Endodermal cell (in vitro differentiated cells): Measurements from ENCODE around the gene SAYSD1. TPM values are rescaled to one million over a fixed set of nuclear protein-coding genes. Genes with fewer than 3 reads are reported as not detected.

Source experiments
- DNase-seq: peaks from one replicate; pipeline ENCODE4 v3.0.0-alpha.2; 2017
- H3K27ac ChIP-seq: 2 replicates; pipeline ENCODE4 v1.5.1; 2013; ENCODE audit warnings: mild to moderate bottlenecking, low read depth, low read length, moderate library complexity
- H3K27me3 ChIP-seq: 2 replicates; pipeline ENCODE4 v1.6.1; 2013; ENCODE audit warnings: mild to moderate bottlenecking, low read length, moderate library complexity; ENCODE audit not compliant: insufficient read depth, control insufficient read depth, poor library complexity, severe bottlenecking
- H3K36me3 ChIP-seq: 2 replicates; pipeline ENCODE4 v1.7.0; 2013; ENCODE audit warnings: mild to moderate bottlenecking, low read length, moderate library complexity; ENCODE audit not compliant: control insufficient read depth, insufficient read depth
- H3K4me1 ChIP-seq: one replicate; pipeline ENCODE4 v1.7.0; 2013; ENCODE audit warnings: low read length; ENCODE audit not compliant: control insufficient read depth, insufficient read depth
- H3K4me3 ChIP-seq: 2 replicates; pipeline ENCODE4 v1.5.1; 2013; ENCODE audit warnings: mild to moderate bottlenecking, low read length, moderate library complexity
- H3K9ac ChIP-seq: 2 replicates; pipeline ENCODE4 v1.6.1; 2013; ENCODE audit warnings: mild to moderate bottlenecking, low read length, moderate library complexity; ENCODE audit not compliant: poor library complexity, severe bottlenecking; ENCODE audit errors: extremely low read depth
- H3K9me3 ChIP-seq: 2 replicates; pipeline ENCODE4 v1.6.1; 2013; ENCODE audit warnings: mild to moderate bottlenecking, low read length, moderate library complexity; ENCODE audit not compliant: control insufficient read depth
- H3K27ac Mint-ChIP-seq: 2 replicates; pipeline ENCODE4 v1.8.0; 2020; ENCODE audit warnings: mixed read lengths
- H3K27me3 Mint-ChIP-seq: 2 replicates; pipeline ENCODE4 v1.8.0; 2021; ENCODE audit warnings: mild to moderate bottlenecking, mixed read lengths; ENCODE audit not compliant: insufficient read depth
- H3K36me3 Mint-ChIP-seq: 2 replicates; pipeline ENCODE4 v1.8.0; 2020; ENCODE audit warnings: low read depth, mixed read lengths
- H3K4me1 Mint-ChIP-seq: 2 replicates; pipeline ENCODE4 v1.8.0; 2020; ENCODE audit warnings: mixed read lengths
- H3K4me3 Mint-ChIP-seq: 2 replicates; pipeline ENCODE4 v1.8.0; 2020; ENCODE audit warnings: mild to moderate bottlenecking, moderate library complexity, mixed read lengths
- H3K9me3 Mint-ChIP-seq: 2 replicates; pipeline ENCODE4 v1.8.0; 2020; ENCODE audit warnings: mild to moderate bottlenecking, mixed read lengths
- WGBS, 2 experiments: methylation state at CpG; one replicate each; pipeline versions ENCODE4 v1.1.5 to v1.1.7; 2013; ENCODE audit warnings: missing lambda C conversion rate in 2 of 2, mixed read lengths in 1 of 2; ENCODE audit not compliant: insufficient coverage in 1 of 2, insufficient read length in 1 of 2; 5-methylcytosine and 5-hydroxymethylcytosine counted together
- total RNA-seq, 2 donors: library from RNA; stranded (reverse); fragmentation: NEBNext Ultra II Directional in 1 of 2; extraction: Animal tissue kit (Norgen Biotek cat#: 25700) in 1 of 2; gene quantifications; 2 replicates in 1 of 2; 3 replicates in 1 of 2; pipeline ENCODE4 v1.2.1, GENCODE V29; 2021
- TF ChIP-seq, protein P1 (sequence below): fragments of 200-600 bp; sonication (generic); conservative IDR thresholded peaks from 2 replicates; pipeline ENCODE4 v1.5.0; 2021; ENCODE audit warnings: antibody characterized with exemption, mild to moderate bottlenecking

The SAYSD1 gene
- total RNA-seq, 2 donors from 2014 or later, result 7.2 to 13.0 TPM

DNA sequence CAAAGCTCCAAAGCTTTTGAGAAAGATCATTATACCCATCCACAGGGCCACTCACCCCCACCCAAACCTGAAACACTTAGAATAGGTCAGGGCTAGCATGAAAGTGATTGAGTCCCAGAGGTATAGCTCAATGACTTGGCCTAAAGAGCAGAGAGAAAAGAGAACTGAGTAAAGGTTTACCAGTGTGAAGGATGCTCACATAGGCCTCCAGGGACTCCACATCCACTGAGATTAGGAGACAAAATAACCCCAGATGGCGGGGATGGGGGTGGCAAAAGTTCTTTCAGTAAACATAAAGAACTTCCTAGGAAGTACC, 12.2 kb downstream of the SAYSD1 start:
- H3K27me3 ChIP-seq, result no peaks in the 10 kb centered on the region

DNA sequence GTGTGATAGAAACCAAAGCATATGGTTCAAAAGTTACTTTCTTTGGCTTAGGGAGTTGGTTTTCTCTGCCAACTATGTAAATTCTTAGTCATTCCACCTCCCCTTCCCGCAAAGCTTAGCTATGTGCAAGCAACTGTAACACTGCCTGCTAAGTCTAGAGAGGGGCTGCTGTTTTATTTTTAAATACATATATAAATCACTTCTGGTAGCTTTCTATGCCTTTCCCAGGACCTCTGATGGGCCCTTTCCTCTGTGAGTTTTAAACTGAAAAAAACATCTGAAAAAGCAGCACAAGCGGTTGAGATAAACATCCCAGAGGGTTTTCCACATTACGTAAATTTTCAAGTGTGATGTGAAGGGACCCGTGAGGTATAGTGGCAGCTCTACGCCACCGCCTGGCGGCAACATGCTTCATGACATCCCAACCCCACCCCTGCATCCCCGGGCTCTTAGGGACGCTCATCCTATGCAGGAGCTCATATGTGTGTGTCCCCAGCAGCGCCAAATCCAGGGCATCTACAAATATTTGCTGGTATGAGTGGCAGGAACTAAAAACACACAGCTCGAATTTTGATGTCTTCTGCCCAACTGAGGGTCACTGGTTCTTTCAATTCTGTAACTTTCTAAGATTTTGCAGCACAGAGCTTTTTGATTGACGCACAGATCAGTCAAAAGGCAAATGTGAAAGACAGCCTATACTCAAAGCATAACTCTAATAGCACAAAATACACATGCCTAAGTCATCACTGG, 12.7 kb downstream of the SAYSD1 start:
- Mint-ChIP-seq H3K4me1 (peaks cover 2% of the 10 kb centered on the region), H3K27me3 (peaks cover 1% of the 10 kb centered on the region), H3K36me3 (peaks cover 4% of the 10 kb centered on the region), H3K4me3 (no peak overlapping the region), H3K9me3 (no peaks in the 10 kb centered on the region), H3K27ac (no peak overlapping the region)
- 9 to 39% methylated on average over 4 to 12 of the region's 12 CpGs for WGBS, 2 experiments
- no peak overlapping the region for H3K9ac ChIP-seq
- H3K4me3 ChIP-seq, result no peak overlapping the region
- DNase-seq, result peak; percentile 91
- no peaks in the 10 kb centered on the region for H3K27me3 ChIP-seq
- no peaks in the 10 kb centered on the region for H3K9me3 ChIP-seq
- TF ChIP-seq, protein P1, sequence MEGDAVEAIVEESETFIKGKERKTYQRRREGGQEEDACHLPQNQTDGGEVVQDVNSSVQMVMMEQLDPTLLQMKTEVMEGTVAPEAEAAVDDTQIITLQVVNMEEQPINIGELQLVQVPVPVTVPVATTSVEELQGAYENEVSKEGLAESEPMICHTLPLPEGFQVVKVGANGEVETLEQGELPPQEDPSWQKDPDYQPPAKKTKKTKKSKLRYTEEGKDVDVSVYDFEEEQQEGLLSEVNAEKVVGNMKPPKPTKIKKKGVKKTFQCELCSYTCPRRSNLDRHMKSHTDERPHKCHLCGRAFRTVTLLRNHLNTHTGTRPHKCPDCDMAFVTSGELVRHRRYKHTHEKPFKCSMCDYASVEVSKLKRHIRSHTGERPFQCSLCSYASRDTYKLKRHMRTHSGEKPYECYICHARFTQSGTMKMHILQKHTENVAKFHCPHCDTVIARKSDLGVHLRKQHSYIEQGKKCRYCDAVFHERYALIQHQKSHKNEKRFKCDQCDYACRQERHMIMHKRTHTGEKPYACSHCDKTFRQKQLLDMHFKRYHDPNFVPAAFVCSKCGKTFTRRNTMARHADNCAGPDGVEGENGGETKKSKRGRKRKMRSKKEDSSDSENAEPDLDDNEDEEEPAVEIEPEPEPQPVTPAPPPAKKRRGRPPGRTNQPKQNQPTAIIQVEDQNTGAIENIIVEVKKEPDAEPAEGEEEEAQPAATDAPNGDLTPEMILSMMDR, result peak; percentile 85
- no peaks in the 10 kb centered on the region for H3K4me1 ChIP-seq
- no peaks in the 10 kb centered on the region for H3K36me3 ChIP-seq
- H3K27ac ChIP-seq, result no peak overlapping the region

More for the DNA sequence above, 12.2 kb downstream of the SAYSD1 start:
- peaks cover 2% of the 10 kb centered on the region for H3K4me1 Mint-ChIP-seq
- no peaks in the 10 kb centered on the region for H3K9me3 Mint-ChIP-seq
- peaks cover 1% of the 10 kb centered on the region for H3K27me3 Mint-ChIP-seq
- TF ChIP-seq, protein P1, result no peak
- H3K4me3 ChIP-seq, result no peak overlapping the region
- H3K36me3 Mint-ChIP-seq, result peaks cover 4% of the 10 kb centered on the region
- H3K9ac ChIP-seq, result no peak overlapping the region
- no peaks in the 10 kb centered on the region for H3K36me3 ChIP-seq
- no peak for DNase-seq
- no peak overlapping the region for H3K27ac Mint-ChIP-seq
- 95% methylated on average over 1 of the region's 1 CpG; no CpG with 5 or more reads in 1 of the 2 experiments for WGBS, 2 experiments
- no peak overlapping the region for H3K4me3 Mint-ChIP-seq
- H3K9me3 ChIP-seq, result no peaks in the 10 kb centered on the region
- no peaks in the 10 kb centered on the region for H3K4me1 ChIP-seq
- no peak overlapping the region for H3K27ac ChIP-seq

DNA sequence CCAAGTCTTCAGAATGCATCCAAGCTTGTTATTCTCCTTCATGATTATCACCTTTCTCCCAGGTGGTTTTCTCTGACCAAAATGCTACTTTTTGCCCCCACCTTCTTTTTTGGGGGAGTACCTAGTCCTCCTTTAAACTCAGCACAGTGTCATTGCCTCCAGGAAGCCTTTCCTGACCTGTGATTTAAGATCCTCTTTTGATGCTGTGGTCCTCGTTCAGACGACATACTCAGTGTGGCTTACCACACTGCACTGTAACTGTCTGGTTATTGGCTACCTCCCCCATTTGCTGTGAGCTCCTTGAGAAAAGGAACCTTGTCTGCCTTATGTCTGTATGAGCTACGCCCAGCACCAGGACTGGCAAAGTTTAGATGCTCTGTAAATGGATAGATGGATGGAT, 14.6 kb downstream of the SAYSD1 start:
- no peak overlapping the region for H3K27ac ChIP-seq
- no peaks in the 10 kb centered on the region for H3K4me1 ChIP-seq
- no peaks in the 10 kb centered on the region for H3K27me3 ChIP-seq
- no peak for DNase-seq
- peaks cover 1% of the 10 kb centered on the region for H3K27me3 Mint-ChIP-seq
- H3K9me3 ChIP-seq, result no peaks in the 10 kb centered on the region
- H3K4me3 Mint-ChIP-seq, result no peak overlapping the region
- H3K9me3 Mint-ChIP-seq, result no peaks in the 10 kb centered on the region
- TF ChIP-seq, protein P1, result no peak
- no peak overlapping the region for H3K9ac ChIP-seq
- no peaks in the 10 kb centered on the region for H3K36me3 ChIP-seq
- peaks cover 2% of the 10 kb centered on the region for H3K4me1 Mint-ChIP-seq
- H3K4me3 ChIP-seq, result no peak overlapping the region
- 85 to 89% methylated on average over 2 to 3 of the region's 3 CpGs for WGBS, 2 experiments
- no peak overlapping the region for H3K27ac Mint-ChIP-seq
- peaks cover under 1% of the 10 kb centered on the region for H3K36me3 Mint-ChIP-seq
